Measurements from ENCODE around the gene LINGO1. TPM values are rescaled to one million over a fixed set of nuclear protein-coding genes. Genes with fewer than 3 reads are reported as not detected.

Gene LINGO1
- total RNA-seq = 1 to 10 TPM; 4.0 to 8.3 TPM

DNA sequence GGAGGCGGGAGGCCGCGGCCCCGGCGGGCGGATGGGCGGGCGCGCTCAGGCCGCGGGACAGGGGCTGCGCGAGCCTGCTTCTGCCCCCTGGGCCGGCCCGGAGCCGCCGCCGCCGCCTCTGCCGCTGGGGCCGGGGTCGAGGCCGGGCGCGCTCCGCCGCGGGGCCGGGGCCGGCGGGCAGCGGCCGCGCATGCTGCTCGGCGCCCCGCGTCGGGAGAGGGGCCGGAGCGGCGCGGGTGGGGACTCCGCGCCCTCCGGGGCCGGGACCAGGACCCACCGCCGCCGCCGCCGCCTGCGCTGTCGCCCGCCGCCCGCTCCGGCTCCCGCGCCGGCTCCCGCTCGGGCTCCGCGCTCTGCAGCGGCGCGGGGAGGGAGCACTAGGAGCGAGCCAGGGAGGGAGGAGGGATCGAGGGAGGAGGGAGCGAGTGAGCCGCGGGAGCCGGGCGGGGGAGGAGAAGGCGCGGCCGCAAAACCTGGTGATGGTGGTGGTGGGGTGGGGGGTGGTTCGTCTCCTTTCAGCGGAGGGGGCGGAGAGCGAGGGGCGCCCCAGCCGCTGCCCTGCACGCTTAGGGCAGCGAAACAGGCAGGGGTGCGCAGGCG lies at the start of gene LINGO1:
Gene LINGO1 (minus strand): TSS at position 379 of the 600 bp plus-strand sequence. CDS start 597 bp downstream, outside the sequence.

Other genes starting within 250 kb of the LINGO1 start
- 10 to 100 TPM; 36.0 to 38.5 TPM for gene PEAK1, start 212.8 kb downstream of the LINGO1 start, total RNA-seq
- gene HMG20A, start 212.0 kb downstream of the LINGO1 start, total RNA-seq = 10 to 100 TPM; 35.6 to 36.8 TPM

Measured in melanocyte of skin (primary cell).